CD14-positive monocyte (primary cell): ENCODE measurements around the gene IKZF1. TPM values are rescaled to one million over a fixed set of nuclear protein-coding genes. Genes with fewer than 3 reads are reported as not detected.

Experiments
- DNase-seq, 3 donors: peaks; one replicate each; pipeline ENCODE4 v3.0.0-alpha.2; 2011 to 2022
- H2AFZ ChIP-seq: 2 replicates; pipeline ENCODE4 v1.6.0; 2012; ENCODE audit warnings: mild to moderate bottlenecking, low read depth, low read length, inconsistent platforms; ENCODE audit not compliant: insufficient read depth, poor library complexity, severe bottlenecking
- H3K27ac ChIP-seq, 2 donors: 1 replicate in 1 of 2; 2 replicates in 1 of 2; pipeline ENCODE4 v1.5.1; 2012 to 2013; ENCODE audit warnings: low read length in 2 of 2, control low read depth in 1 of 2, inconsistent platforms in 1 of 2, low read depth in 1 of 2, mild to moderate bottlenecking in 1 of 2
- H3K27me3 ChIP-seq, 2 donors: one replicate each; pipeline versions ENCODE4 v1.6.0 to v1.6.1; 2011 to 2013; ENCODE audit warnings: low read length in 2 of 2; ENCODE audit not compliant: control insufficient read depth in 2 of 2, insufficient read depth in 2 of 2
- H3K36me3 ChIP-seq, 2 donors: replicated peaks in 1 of 2; 1 replicate in 1 of 2; 2 replicates in 1 of 2; pipeline versions ENCODE4 v1.5.1 to v1.6.1; 2012 to 2013; ENCODE audit warnings: low read length in 2 of 2, control low read depth in 1 of 2, inconsistent platforms in 1 of 2, mild to moderate bottlenecking in 1 of 2; ENCODE audit not compliant: insufficient read depth in 2 of 2, control insufficient read depth in 1 of 2
- H3K4me1 ChIP-seq, 2 donors: 1 replicate in 1 of 2; 2 replicates in 1 of 2; pipeline versions ENCODE4 v1.5.1 to v1.6.1; 2012 to 2013; ENCODE audit warnings: low read length in 2 of 2, control low read depth in 1 of 2, inconsistent platforms in 1 of 2, mild to moderate bottlenecking in 1 of 2, moderate library complexity in 1 of 2; ENCODE audit not compliant: insufficient read depth in 2 of 2, control insufficient read depth in 1 of 2
- H3K4me2 ChIP-seq: replicated peaks from 2 replicates; pipeline ENCODE3; 2012; ENCODE audit warnings: low read length, moderate library complexity, mild to moderate bottlenecking; ENCODE audit not compliant: poor library complexity, severe bottlenecking; ENCODE audit errors: extremely low read depth
- H3K4me3 ChIP-seq, 3 experiments: fragments of 200-600 bp in 1 of 3; sonication (generic) in 1 of 3; replicated peaks in 1 of 3; 1 replicate in 2 of 3; 2 replicates in 1 of 3; pipeline ENCODE4 v1.5.1; 2011 to 2013; ENCODE audit warnings: low read length in 3 of 3, mild to moderate bottlenecking in 3 of 3, control low read depth in 2 of 3, low read depth in 2 of 3, inconsistent platforms in 1 of 3, moderate library complexity in 1 of 3
- H3K79me2 ChIP-seq: 2 replicates; pipeline ENCODE4 v1.6.0; 2012; ENCODE audit warnings: mild to moderate bottlenecking, control low read depth, inconsistent platforms, low read length, moderate library complexity; ENCODE audit not compliant: insufficient read depth
- H3K9ac ChIP-seq: 2 replicates; pipeline ENCODE4 v1.6.0; 2017; ENCODE audit warnings: low read length, mild to moderate bottlenecking; ENCODE audit not compliant: insufficient read depth, poor library complexity, severe bottlenecking
- H3K9me3 ChIP-seq, 2 donors: replicated peaks in 1 of 2; 1 replicate in 1 of 2; 2 replicates in 1 of 2; pipeline versions ENCODE4 v1.5.1 to v1.6.1; 2012 to 2013; ENCODE audit warnings: low read length in 2 of 2, control low read depth in 1 of 2; ENCODE audit not compliant: control insufficient read depth in 1 of 2, insufficient read depth in 1 of 2
- H4K20me1 ChIP-seq: 2 replicates; pipeline ENCODE4 v1.6.0; 2012; ENCODE audit warnings: mild to moderate bottlenecking, low read length, control low read depth, moderate library complexity; ENCODE audit not compliant: insufficient read depth
- H3K27ac Mint-ChIP-seq, 7 donors: one replicate each; pipeline ENCODE4 v1.8.0; 2020; ENCODE audit warnings: mild to moderate bottlenecking in 7 of 7, mixed read lengths in 7 of 7, moderate library complexity in 6 of 7, inconsistent platforms in 2 of 7
- H3K27me3 Mint-ChIP-seq, 3 donors: one replicate each; pipeline ENCODE4 v1.8.0; 2021 to 2022; ENCODE audit warnings: low read depth in 3 of 3, mild to moderate bottlenecking in 3 of 3, mixed read lengths in 3 of 3, moderate library complexity in 3 of 3, inconsistent platforms in 1 of 3
- H3K36me3 Mint-ChIP-seq, 2 donors: one replicate each; pipeline ENCODE4 v1.8.0; 2020; ENCODE audit warnings: mixed read lengths in 2 of 2, inconsistent platforms in 1 of 2, mild to moderate bottlenecking in 1 of 2
- H3K4me1 Mint-ChIP-seq: one replicate; pipeline ENCODE4 v1.8.0; 2020; ENCODE audit warnings: mild to moderate bottlenecking, mixed read lengths
- H3K4me3 Mint-ChIP-seq, 2 donors: one replicate each; pipeline ENCODE4 v1.8.0; 2020; ENCODE audit warnings: mild to moderate bottlenecking in 2 of 2, mixed read lengths in 2 of 2, moderate library complexity in 1 of 2
- H3K9me3 Mint-ChIP-seq, 7 donors: one replicate each; pipeline ENCODE4 v1.8.0; 2020 to 2022; ENCODE audit warnings: mixed read lengths in 7 of 7, mild to moderate bottlenecking in 6 of 7, moderate library complexity in 6 of 7, inconsistent platforms in 2 of 7
- CTCF ChIP-seq: fragments of 200-600 bp; IDR thresholded peaks from one replicate; pipeline ENCODE4 v1.8.0; 2022; ENCODE audit warnings: antibody characterized with exemption, mild to moderate bottlenecking
- WGBS: methylation state at CpG from one replicate; pipeline ENCODE4 v1.1.5; 2013; ENCODE audit warnings: missing lambda C conversion rate; ENCODE audit not compliant: insufficient coverage; 5-methylcytosine and 5-hydroxymethylcytosine counted together
- intact Hi-C, 2 donors: fragments of 100-400 bp; cut with micrococcal nuclease; formaldehyde crosslinking; loops; one replicate each; pipeline versions ENCODE4 v1.15.0 to v1.15.1; 2023
- polyA plus RNA-seq, 3 donors: library from polyadenylated mRNA; depleted of rRNA in 1 of 3; unstranded in 2 of 3; stranded (reverse) in 1 of 3; fragments of 300-500 nt in 2 of 3; fragments of >200 nt in 1 of 3; fragmentation: Illumina TruSeq in 2 of 3; gene quantifications; 1 replicate in 2 of 3; 2 replicates in 1 of 3; pipeline ENCODE4 v1.2.3, GENCODE V29; 2012 to 2021

IKZF1 gene
- polyA plus RNA-seq, 3 donors: 38.4 to 130 (median 80.2) TPM

DNA sequence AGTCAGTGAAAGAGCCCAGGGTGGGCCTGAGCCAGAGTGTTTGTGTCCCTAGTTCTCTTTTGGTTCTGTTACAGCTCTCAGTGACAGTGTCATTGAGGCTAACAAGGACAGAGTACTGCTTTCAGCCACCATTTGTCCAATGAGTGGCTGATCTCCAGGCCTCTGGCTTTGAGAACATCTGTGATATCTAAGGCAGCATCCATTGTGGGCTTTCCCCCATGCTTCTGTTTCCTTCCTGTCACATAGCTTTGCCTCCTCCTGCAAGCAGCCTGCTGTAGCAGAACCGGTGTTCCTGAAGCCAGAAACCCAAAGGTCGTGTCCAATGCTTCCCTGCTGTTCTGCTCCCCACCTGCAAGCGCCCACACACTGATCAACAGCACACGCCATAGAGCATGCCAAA lies 68.4 kb downstream of the IKZF1 start:
- Histone ChIP-seq H3K27me3 (no peaks in the 10 kb centered on the region), H3K4me2 (no peak overlapping the region), H3K9me3 (peaks cover 0 to 6% of the 10 kb centered on the region in 2 donors), H3K9ac (no peak overlapping the region), H4K20me1 (peaks cover 98% of the 10 kb centered on the region), H3K4me3 (no peak overlapping the region), H3K36me3 (peaks cover 76 to 98% of the 10 kb centered on the region in 2 donors), H2AFZ (no peak overlapping the region), H3K79me2 (peaks cover 98% of the 10 kb centered on the region), H3K27ac (peak overlapping the region in 1 of 2 donors; percentile 59), H3K4me1 (no peaks in the 10 kb centered on the region)
- intact Hi-C loops: loop anchor here in 1 of 2 donors (5.0 kb wide), 1 partner anchor 226 kb away; no protein-coding TSS in a partner anchor
- H3K27ac Mint-ChIP-seq: peak overlapping the region in 5 of 7 donors; percentile 3 to 81 (median 58)
- no peak for DNase-seq
- no peak for TF ChIP-seq CTCF
- H3K9me3 Mint-ChIP-seq: peaks cover 2 to 3% (median 3%) of the 10 kb centered on the region in 7 donors
- no peaks in the 10 kb centered on the region for H3K27me3 Mint-ChIP-seq
- no peak overlapping the region for H3K4me3 Mint-ChIP-seq
- 64% methylated on average over 4 of the region's 4 CpGs for WGBS
- peaks cover 5% of the 10 kb centered on the region for H3K4me1 Mint-ChIP-seq
- H3K36me3 Mint-ChIP-seq: peaks cover 75 to 84% of the 10 kb centered on the region in 2 donors

DNA sequence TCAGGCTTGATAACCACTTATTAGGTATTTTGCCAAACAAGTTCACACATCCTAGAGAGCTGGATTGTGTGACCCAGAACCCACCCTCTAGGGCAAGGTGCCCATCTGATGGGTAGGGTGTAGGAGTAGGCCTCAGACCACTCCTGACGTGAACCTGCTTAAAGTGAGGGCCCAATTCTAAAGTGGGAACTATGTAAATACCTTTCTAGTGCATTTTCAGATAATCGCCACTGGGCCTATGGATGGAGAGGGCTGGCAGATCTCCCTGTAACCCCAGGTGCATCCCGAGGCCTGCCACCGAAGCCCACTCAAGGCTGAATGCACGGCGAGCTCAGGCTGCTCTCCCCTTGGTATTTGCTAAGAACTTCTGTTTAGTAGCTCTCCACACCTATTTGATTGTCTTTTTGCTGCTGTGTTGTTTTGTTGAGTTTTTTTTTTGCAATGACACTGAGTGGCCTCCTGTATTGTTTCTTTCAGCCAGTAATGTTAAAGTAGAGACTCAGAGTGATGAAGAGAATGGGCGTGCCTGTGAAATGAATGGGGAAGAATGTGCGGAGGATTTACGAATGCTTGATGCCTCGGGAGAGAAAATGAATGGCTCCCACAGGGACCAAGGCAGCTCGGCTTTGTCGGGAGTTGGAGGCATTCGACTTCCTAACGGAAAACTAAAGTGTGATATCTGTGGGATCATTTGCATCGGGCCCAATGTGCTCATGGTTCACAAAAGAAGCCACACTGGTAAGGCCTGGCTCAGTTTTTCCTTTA lies 71.7 kb downstream of the IKZF1 start:
- H3K36me3 Mint-ChIP-seq: peaks cover 81 to 91% of the 10 kb centered on the region in 2 donors
- H3K27me3 Mint-ChIP-seq: no peaks in the 10 kb centered on the region
- intact Hi-C loops: no loop called here
- Histone ChIP-seq H3K36me3 (peaks cover 87 to 98% of the 10 kb centered on the region in 2 donors), H2AFZ (no peak overlapping the region), H4K20me1 (peaks cover 98% of the 10 kb centered on the region), H3K27ac (peak overlapping the region; percentile 10 to 62), H3K4me3 (no peak overlapping the region), H3K9ac (no peak overlapping the region), H3K79me2 (peaks cover 98% of the 10 kb centered on the region), H3K27me3 (no peaks in the 10 kb centered on the region), H3K9me3 (no peaks in the 10 kb centered on the region), H3K4me1 (no peaks in the 10 kb centered on the region), H3K4me2 (no peak overlapping the region)
- no peak overlapping the region for H3K4me3 Mint-ChIP-seq
- peaks cover 0 to 2% (median 0%) of the 10 kb centered on the region in 7 donors for H3K9me3 Mint-ChIP-seq
- no peak for DNase-seq
- TF ChIP-seq CTCF: no peak
- H3K27ac Mint-ChIP-seq: peak overlapping the region in 3 of 7 donors; percentile 5 to 33 (median 33)
- peaks cover 5% of the 10 kb centered on the region for H3K4me1 Mint-ChIP-seq
- 96% methylated on average over 12 of the region's 15 CpGs for WGBS
